OCI-LY7 (cell line): ENCODE data around the gene XRN2.

Experiments used
- EZH2phosphoT487 ChIP-seq: fragments of 200-600 bp; sonication (generic); IDR thresholded peaks from 2 replicates; pipeline ENCODE4 v1.6.1; 2018; ENCODE audit warnings: low read depth, borderline replicate concordance, mild to moderate bottlenecking, mixed run types, antibody characterized with exemption, low read length, moderate library complexity, mixed read lengths
- TF ChIP-seq, protein P1 (sequence below): fragments of 200-600 bp; sonication (generic); conservative IDR thresholded peaks from 2 replicates; pipeline ENCODE4 v1.5.1; 2014; ENCODE audit warnings: mild to moderate bottlenecking, antibody characterized with exemption, low read length, moderate library complexity, mixed read lengths

DNA sequence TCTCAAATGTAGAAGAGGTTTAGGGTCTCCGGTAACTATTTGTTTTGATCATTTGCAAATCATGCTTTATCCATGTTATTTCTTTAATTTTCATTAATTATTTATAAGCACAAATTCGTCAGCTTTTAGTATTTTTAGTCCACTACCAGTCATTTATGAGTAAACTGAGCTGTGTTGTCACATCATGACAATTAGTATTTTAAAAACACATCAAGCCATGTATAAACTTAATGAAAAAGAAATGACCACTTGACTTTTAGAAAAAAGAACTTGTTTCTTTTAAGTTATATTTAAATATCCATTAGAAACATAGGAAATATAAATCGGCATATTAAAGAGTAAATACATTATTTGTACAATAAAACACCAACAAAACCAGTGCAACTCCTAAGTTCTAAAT lies 91.4 kb downstream of the XRN2 start:
- TF ChIP-seq, protein P1, sequence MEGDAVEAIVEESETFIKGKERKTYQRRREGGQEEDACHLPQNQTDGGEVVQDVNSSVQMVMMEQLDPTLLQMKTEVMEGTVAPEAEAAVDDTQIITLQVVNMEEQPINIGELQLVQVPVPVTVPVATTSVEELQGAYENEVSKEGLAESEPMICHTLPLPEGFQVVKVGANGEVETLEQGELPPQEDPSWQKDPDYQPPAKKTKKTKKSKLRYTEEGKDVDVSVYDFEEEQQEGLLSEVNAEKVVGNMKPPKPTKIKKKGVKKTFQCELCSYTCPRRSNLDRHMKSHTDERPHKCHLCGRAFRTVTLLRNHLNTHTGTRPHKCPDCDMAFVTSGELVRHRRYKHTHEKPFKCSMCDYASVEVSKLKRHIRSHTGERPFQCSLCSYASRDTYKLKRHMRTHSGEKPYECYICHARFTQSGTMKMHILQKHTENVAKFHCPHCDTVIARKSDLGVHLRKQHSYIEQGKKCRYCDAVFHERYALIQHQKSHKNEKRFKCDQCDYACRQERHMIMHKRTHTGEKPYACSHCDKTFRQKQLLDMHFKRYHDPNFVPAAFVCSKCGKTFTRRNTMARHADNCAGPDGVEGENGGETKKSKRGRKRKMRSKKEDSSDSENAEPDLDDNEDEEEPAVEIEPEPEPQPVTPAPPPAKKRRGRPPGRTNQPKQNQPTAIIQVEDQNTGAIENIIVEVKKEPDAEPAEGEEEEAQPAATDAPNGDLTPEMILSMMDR: no peak
- no peak for TF ChIP-seq EZH2phosphoT487
